ENCODE data around the gene AKT2.

DNA sequence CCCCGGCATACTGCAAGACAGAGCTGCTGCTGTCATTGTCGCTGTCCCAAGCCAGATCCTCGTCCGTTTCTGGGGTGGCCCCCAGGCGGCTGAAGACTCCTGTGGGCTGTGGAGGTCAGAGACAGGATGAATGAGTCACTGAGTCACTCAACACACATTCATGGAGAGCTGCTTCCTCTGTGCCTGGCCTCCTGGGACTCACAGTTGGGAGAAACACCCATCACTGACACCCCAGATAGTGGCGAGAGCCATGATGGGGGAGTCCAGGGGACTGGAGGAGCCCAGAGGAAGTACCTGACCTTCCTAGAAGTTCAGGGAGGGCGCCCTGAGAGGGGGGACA lies 37.1 kb upstream of the AKT2 start:
- TF ChIP-seq, protein P1, sequence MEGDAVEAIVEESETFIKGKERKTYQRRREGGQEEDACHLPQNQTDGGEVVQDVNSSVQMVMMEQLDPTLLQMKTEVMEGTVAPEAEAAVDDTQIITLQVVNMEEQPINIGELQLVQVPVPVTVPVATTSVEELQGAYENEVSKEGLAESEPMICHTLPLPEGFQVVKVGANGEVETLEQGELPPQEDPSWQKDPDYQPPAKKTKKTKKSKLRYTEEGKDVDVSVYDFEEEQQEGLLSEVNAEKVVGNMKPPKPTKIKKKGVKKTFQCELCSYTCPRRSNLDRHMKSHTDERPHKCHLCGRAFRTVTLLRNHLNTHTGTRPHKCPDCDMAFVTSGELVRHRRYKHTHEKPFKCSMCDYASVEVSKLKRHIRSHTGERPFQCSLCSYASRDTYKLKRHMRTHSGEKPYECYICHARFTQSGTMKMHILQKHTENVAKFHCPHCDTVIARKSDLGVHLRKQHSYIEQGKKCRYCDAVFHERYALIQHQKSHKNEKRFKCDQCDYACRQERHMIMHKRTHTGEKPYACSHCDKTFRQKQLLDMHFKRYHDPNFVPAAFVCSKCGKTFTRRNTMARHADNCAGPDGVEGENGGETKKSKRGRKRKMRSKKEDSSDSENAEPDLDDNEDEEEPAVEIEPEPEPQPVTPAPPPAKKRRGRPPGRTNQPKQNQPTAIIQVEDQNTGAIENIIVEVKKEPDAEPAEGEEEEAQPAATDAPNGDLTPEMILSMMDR (IDR thresholded peaks at IDR 0.05): no peak
- TF ChIP-seq POLR2AphosphoS5 (IDR thresholded peaks at IDR 0.05): no peak

All from breast epithelium (tissue), 3 donors.